Measurements from ENCODE around the gene PPOX.
A peak's percentile ranks its signal among the peaks of the same experiment; 100 is the strongest.

PPOX gene

GRCh38 chr1:161153682-161154337 lies 12.4 kb upstream of the PPOX start, which contains the start of gene UFC1:
TSS of gene UFC1 (plus strand) at chr1:161153978. CDS start at chr1:161153998, 20 bp downstream.
- peak; percentile 89 for DNase-seq

- no peak for DNase-seq
These were observed 8.4 kb upstream of the PPOX start for GRCh38 chr1:161157867-161158266.

- no peak for DNase-seq
These were observed 7.8 kb upstream of the PPOX start for GRCh38 chr1:161158316-161159010.

- DNase-seq = peak; percentile 78
These were observed 6.9 kb upstream of the PPOX start, which contains the start of gene USP21 for GRCh38 chr1:161159087-161159912. TSS of gene USP21 (plus strand) at chr1:161159500. CDS start at chr1:161160641, 1,141 bp downstream.

- DNase-seq = no peak
These were observed 6.3 kb upstream of the PPOX start for GRCh38 chr1:161159913-161160243.

- no peak for DNase-seq
These were observed 5.5 kb upstream of the PPOX start for GRCh38 chr1:161160671-161161145.

- no peak for DNase-seq
These were observed 4.6 kb upstream of the PPOX start for GRCh38 chr1:161161652-161162051.

- DNase-seq = no peak
These were observed 4.2 kb upstream of the PPOX start for GRCh38 chr1:161162052-161162451.

- no peak for DNase-seq
These were observed 3.4 kb upstream of the PPOX start for GRCh38 chr1:161162806-161163205.

- DNase-seq = no peak
These were observed 2.4 kb upstream of the PPOX start for GRCh38 chr1:161163793-161164192.

- no peak for DNase-seq
These were observed 1.2 kb upstream of the PPOX start for GRCh38 chr1:161164901-161165610.

GRCh38 chr1:161166669-161167548 lies 683 bp downstream of the PPOX start:
- no peak for DNase-seq

- no peak for DNase-seq
These were observed 2.7 kb downstream of the PPOX start for GRCh38 chr1:161168906-161169305.

GRCh38 chr1:161171191-161171590 lies 5.0 kb downstream of the PPOX start:
- no peak for DNase-seq

GRCh38 chr1:161171696-161172095 lies 5.5 kb downstream of the PPOX start:
- no peak for DNase-seq

- DNase-seq = no peak
These were observed 6.1 kb downstream of the PPOX start for GRCh38 chr1:161172349-161172748.

- no peak for DNase-seq
These were observed 6.7 kb downstream of the PPOX start for GRCh38 chr1:161172776-161173376.

- DNase-seq = no peak
These were observed 7.5 kb downstream of the PPOX start for GRCh38 chr1:161173711-161174110.

- DNase-seq = no peak
These were observed 8.7 kb downstream of the PPOX start for GRCh38 chr1:161174911-161175310.

GRCh38 chr1:161175771-161176453 lies 9.7 kb downstream of the PPOX start:
- no peak for DNase-seq
